HG03108 (cell line): ENCODE measurements around the gene IL20.

Experiments
- ATAC-seq: cut with Tn5 transposase; IDR thresholded peaks from one replicate; pipeline ENCODE4 v1.9.1; 2021; ENCODE audit warnings: moderate library complexity; ENCODE audit not compliant: unreplicated experiment

The IL20 gene

GRCh38 chr1:206873603-206874188, 8.3 kb downstream of the IL20 start:
- ATAC-seq, result no peak

DNA sequence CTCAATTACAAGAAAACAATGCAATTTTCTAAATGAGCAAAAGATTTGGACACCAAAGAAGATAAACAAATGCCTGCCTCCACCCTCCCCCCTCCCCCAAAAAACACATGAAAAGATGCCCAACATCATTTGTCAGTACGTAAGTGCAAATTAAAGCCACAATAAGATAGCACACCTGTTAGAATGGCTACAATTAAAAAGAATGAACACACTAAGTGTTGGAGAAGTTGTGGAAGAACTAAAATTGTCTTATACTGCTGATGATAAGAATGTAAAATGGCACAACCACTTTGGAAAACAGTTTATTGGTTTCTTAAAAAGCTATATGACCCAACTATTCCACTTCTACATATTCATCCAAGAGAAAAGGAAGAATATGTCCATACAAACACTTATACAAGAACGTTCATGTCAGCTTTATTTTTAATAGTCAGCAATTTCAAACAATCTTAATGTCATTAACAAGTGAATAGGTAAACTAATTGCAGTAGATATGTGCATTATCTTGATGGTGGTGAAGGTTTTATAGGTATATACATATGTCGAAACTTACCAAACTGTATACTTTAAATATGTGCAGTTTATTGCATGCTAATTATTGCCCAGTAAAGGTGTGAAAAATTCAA, 10.4 kb downstream of the IL20 start:
- ATAC-seq, result no peak

DNA sequence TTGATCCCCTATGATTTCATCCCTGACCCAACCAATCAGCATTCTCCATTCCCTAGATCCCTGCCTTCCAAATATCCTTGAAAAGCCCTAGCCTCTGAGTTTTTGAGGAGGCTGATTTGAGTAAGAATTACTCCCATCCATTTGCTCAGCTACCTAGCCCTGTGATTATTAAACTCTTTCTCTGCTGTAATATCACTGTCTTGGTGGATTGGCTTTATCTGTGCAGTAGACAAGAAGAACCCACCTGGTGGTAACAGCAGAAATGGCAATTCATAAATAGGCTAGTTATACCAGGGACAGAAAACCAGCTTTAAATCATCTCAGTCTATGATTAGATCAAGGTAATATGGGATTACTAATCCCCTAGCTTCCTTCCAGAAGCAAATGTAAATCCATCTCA, 13.0 kb downstream of the IL20 start:
- no peak for ATAC-seq

- ATAC-seq, result no peak
These were observed 14.9 kb downstream of the IL20 start for GRCh38 chr1:206880314-206880713.

DNA sequence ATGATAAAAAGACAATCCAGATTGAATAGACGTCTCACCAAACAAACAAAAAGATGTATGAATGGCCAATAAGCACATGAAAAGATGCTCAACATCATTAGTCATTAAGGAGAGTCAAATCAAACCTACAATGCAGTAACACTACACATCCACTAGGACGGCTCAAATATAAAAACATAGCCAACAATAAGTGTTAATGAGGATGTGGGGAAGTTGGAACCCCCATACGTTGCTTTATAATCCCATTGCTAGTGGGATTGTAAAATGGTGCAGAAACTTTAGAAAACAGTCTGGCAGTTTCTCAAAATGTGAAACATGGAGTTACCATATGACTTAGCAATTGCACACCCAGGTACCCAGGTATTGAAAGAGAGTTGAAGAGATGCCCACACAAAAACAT, 17.1 kb downstream of the IL20 start:
- no peak for ATAC-seq

DNA sequence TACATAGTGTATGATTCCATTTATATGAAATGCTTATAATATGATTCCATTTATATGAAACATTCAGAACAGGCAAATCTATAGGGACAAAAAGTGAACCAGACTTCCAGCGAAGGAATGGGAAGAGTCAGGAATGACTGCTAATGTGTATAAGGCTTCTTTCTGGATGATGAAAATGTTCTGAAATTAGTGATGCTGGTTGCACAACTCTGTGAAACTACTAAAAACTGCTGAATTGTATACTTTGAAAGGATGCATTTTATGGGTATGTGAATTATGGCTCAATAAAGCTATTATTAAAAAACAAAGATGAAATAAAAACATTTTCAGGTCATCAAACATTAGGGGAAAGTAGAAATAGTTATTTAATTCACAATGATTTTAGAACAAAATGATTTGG, 17.7 kb downstream of the IL20 start:
- ATAC-seq, result no peak

DNA sequence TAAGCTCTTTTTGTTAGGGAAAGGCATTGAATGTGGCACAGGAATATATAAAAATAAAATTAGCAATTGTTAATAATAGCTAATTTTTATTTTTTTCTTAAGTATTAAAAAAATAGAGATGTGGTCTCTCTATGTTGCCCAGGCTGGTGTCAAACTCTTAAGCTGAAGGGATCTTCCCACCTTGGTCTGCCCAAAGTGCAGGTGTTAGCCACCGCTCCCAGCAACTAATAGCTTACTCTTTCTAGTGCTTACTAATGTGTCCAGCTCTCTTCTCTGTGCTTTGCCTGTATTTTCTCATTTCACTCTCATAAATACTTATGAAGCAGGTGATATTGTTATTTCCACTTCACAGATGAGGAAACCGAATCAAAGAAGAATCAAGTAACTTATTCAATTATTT, 18.5 kb downstream of the IL20 start:
- no peak for ATAC-seq

- no peak for ATAC-seq
These were observed 20.1 kb downstream of the IL20 start for GRCh38 chr1:206885341-206886060.

- no peak for ATAC-seq
These were observed 21.4 kb downstream of the IL20 start for GRCh38 chr1:206886831-206887230.

GRCh38 chr1:206887701-206888100, 22.3 kb downstream of the IL20 start:
- ATAC-seq, result no peak

DNA sequence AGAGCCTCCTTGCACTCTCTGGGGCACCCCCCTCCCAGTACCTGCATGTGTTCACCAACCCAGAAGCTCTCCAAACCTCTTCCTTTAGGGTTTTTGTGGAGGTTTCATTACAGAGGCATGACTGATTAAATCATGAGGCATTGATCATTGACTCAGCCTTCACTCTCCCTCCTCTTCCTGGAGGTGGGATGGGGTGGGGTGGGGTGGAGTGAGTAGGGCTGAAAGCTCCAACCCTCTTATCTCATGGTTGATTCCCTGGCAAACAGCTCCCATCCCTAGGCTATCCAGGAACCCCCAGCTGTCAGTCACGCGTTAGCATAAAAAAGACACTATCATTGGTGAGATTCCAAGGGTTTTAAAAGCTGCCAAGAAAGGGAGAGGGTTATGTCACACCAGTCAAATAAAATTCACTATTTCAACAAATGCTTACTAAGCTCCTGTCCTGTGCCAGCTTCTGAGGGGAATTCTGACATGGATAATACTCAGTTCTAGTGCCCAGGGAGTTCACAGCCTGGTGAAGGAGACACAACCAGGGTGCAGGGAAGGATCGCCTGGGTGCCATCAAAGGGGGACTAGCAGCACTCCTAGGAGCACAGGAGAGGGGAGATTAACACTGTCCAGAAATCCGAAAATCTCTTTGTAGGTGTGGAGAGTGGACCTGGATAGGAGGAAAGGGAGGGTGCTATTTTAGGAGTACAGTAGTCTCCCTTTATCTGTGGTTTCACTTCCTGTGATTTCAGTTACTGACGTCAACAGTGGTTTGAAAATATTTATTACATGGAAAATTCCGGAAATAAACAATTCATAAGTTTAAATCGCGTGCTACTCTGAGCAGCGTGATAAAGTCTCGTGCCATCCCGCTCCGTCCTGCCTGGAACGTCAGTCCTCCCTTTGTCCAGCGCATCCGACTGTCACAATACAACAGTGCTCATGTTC, 25.0 kb downstream of the IL20 start:
- ATAC-seq, result no peak

GRCh38 chr1:206891412-206891811, 26.0 kb downstream of the IL20 start:
- ATAC-seq, result no peak

GRCh38 chr1:206892351-206892984, 27.0 kb downstream of the IL20 start:
- no peak for ATAC-seq

DNA sequence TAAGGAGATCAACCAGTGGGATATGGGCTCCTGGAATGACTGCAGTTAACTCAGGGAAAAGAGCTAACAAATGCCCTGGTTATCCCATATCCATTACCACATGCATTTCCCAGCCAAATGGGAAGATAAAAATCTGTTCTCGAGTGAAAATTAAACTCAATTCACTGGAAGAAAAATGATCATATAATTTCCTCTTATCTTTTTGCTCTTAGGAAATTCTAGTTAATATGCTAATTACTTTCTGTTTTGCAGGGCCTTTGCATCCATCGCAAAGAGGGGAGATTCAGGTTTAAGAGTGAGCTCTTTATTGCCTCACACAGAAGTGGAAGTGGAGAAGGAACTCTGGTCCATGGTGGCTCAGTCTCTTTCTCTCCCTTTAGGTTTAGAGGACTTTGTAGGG, 28.0 kb downstream of the IL20 start:
- no peak for ATAC-seq

- no peak for ATAC-seq
These were observed 29.9 kb downstream of the IL20 start for GRCh38 chr1:206895325-206895724.

- ATAC-seq, result no peak
These were observed 30.4 kb downstream of the IL20 start for GRCh38 chr1:206895837-206896242.

GRCh38 chr1:206896261-206896660, 30.8 kb downstream of the IL20 start:
- no peak for ATAC-seq

DNA sequence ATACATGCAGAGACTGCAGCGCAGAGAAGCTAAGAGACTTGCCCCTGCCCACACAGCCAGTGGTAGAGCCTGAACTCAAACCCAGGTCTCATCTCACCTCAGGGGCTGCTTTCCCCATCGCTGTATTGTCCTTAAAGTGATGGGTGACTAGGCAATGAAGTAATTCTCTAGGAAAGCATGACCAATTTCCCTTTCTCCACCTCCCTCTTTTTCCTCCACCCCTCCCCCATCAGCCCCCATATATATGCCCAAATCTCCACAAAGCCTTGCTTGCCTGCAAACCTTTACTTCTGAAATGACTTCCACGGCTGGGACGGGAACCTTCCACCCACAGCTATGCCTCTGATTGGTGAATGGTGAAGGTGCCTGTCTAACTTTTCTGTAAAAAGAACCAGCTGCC, 31.8 kb downstream of the IL20 start, which contains the start of gene IL24:
Gene IL24, plus strand, starts transcription at position 269 of the 400 bp plus-strand sequence. CDS start 390 bp downstream, outside the sequence.
- ATAC-seq, result no peak

GRCh38 chr1:206898089-206898914, 32.9 kb downstream of the IL20 start:
- no peak for ATAC-seq

DNA sequence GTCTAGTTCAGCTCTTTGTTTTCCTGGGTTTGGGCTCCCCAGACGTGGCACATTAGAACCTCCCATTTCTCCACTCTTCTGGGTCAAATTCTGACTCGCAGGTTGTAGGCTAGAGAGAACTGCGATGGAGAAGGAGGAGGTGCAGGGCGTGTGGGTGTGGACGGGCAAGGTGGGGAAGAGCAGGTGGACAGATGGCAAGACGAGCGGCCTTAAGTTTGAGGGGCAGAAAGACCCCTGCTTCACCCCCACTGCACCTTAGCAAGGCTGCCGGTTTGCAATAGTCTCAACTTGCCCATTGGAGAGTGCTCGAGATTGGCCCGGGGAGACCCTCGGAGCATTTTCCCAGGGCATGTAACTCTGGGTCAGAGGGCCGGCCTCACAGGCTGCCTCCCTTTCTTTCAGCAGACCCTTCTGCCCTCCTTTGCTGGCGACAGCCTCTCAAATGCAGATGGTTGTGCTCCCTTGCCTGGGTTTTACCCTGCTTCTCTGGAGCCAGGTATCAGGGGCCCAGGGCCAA, 33.5 kb downstream of the IL20 start:
- ATAC-seq, result no peak
